Hematopoietic multipotent progenitor cell treated with erythropoietin and hydrocortisone succinate and interleukin-3 and kit ligand, for 15 days (in vitro differentiated cells): Measurements from ENCODE around the gene DCTN1.
A peak's percentile ranks its signal among the peaks of the same experiment; 100 is the strongest.
"Not testable (repeated sequence)": the region's sequence is repeated elsewhere in the genome, so short reads cannot be mapped to it uniquely, and the experiment has no call there.

ENCODE experiments used
- DNase-seq: peaks from one replicate; pipeline ENCODE4 v3.0.0-alpha.2; 2015; ENCODE audit warnings: low spot score

The DCTN1 gene

GRCh38 chr2:74369976-74370375 lies 10.1 kb downstream of the DCTN1 start:
- no peak for DNase-seq

- DNase-seq: no peak
Observed at GRCh38 chr2:74368499-74368898, 11.6 kb downstream of the DCTN1 start.

- DNase-seq: no peak
Observed at GRCh38 chr2:74367789-74368188, 12.3 kb downstream of the DCTN1 start.

- no peak for DNase-seq
Observed at GRCh38 chr2:74366036-74366435, 14.1 kb downstream of the DCTN1 start.

GRCh38 chr2:74364533-74365505 lies 15.3 kb downstream of the DCTN1 start:
- no peak for DNase-seq

GRCh38 chr2:74361327-74361726 lies 18.8 kb downstream of the DCTN1 start:
- no peak for DNase-seq

- no peak for DNase-seq
Observed at GRCh38 chr2:74357627-74358026, 22.5 kb downstream of the DCTN1 start.

GRCh38 chr2:74349889-74350288 lies 30.2 kb downstream of the DCTN1 start:
- no peak for DNase-seq

GRCh38 chr2:74347742-74348141 lies 32.4 kb downstream of the DCTN1 start:
- no peak for DNase-seq

- no peak for DNase-seq
Observed at GRCh38 chr2:74347303-74347702, 32.8 kb downstream of the DCTN1 start.

GRCh38 chr2:74345272-74345943 lies 34.7 kb downstream of the DCTN1 start:
- no peak for DNase-seq

GRCh38 chr2:74343316-74343715 lies 36.8 kb downstream of the DCTN1 start, which contains the start of gene SLC4A5:
SLC4A5 (minus strand) TSS chr2:74343416; CDS start chr2:74315023, 28,393 bp downstream.
- DNase-seq: no peak

GRCh38 chr2:74336227-74336626 lies 43.9 kb downstream of the DCTN1 start:
- not testable (repeated sequence) for DNase-seq

- DNase-seq: peak; percentile 67
Observed at GRCh38 chr2:74334931-74335333, 45.2 kb downstream of the DCTN1 start.

- no peak for DNase-seq
Observed at GRCh38 chr2:74333896-74334586, 46.1 kb downstream of the DCTN1 start.

- no peak for DNase-seq
Observed at GRCh38 chr2:74333175-74333574, 46.9 kb downstream of the DCTN1 start.

- no peak for DNase-seq
Observed at GRCh38 chr2:74332550-74333174, 47.4 kb downstream of the DCTN1 start.

GRCh38 chr2:74328573-74328972 lies 51.5 kb downstream of the DCTN1 start:
- DNase-seq: no peak

GRCh38 chr2:74328074-74328473 lies 52.0 kb downstream of the DCTN1 start:
- DNase-seq: no peak

- no peak for DNase-seq
Observed at GRCh38 chr2:74327627-74328026, 52.5 kb downstream of the DCTN1 start.

- no peak for DNase-seq
Observed at GRCh38 chr2:74327199-74327598, 52.9 kb downstream of the DCTN1 start.

- no peak for DNase-seq
Observed at GRCh38 chr2:74325815-74326214, 54.3 kb downstream of the DCTN1 start.
